K562 (cell line): ENCODE results near the gene SNX30. TPM values are rescaled to one million over a fixed set of nuclear protein-coding genes. Genes with fewer than 3 reads are reported as not detected.

Source experiments
- CC2D1A ChIP-seq: fragments of 450-650 bp; IDR thresholded peaks from 2 replicates; pipeline ENCODE4 v1.6.1; 2017; ENCODE audit warnings: mild to moderate bottlenecking
- CHD4 ChIP-seq: fragments of 200-600 bp; sonication (generic); IDR thresholded peaks from 3 replicates; pipeline ENCODE4 v1.6.1; 2012; ENCODE audit warnings: low read depth, mild to moderate bottlenecking, mixed read lengths, low read length, inconsistent platforms; ENCODE audit not compliant: insufficient read depth, insufficient replicate concordance, poor library complexity, severe bottlenecking
- CREM ChIP-seq: IDR thresholded peaks from 2 replicates; pipeline ENCODE4 v1.6.1; 2014; ENCODE audit warnings: antibody characterized with exemption, low read depth
- FOXJ3 ChIP-seq: sonication (generic); formaldehyde crosslinking; IDR thresholded peaks from 2 replicates; pipeline ENCODE4 v1.4.0; 2020; ENCODE audit warnings: mild to moderate bottlenecking, missing genetic modification reagents
- MAFK ChIP-seq: IDR thresholded peaks from 2 replicates; pipeline ENCODE4 v1.6.1; 2011; ENCODE audit warnings: low read length, improper control_type of control experiment
- MBD2 ChIP-seq: sonication (generic); IDR thresholded peaks from 2 replicates; pipeline ENCODE4 v1.6.1; 2016; ENCODE audit warnings: low read depth, borderline replicate concordance
- MCM5 ChIP-seq: fragments of 450-650 bp; IDR thresholded peaks from 2 replicates; pipeline ENCODE4 v1.6.1; 2016; ENCODE audit warnings: low read depth
- NCOA2 ChIP-seq, 2 experiments: fragments of 450-650 bp; IDR thresholded peaks; 2 replicates each; pipeline ENCODE4 v1.6.1; 2018; ENCODE audit warnings: mild to moderate bottlenecking in 2 of 2, moderate library complexity in 1 of 2; ENCODE audit not compliant: partially characterized antibody in 2 of 2
- NUFIP1 ChIP-seq: fragments of 450-650 bp; IDR thresholded peaks from 2 replicates; pipeline ENCODE4 v1.6.1; 2018; ENCODE audit not compliant: partially characterized antibody
- PTTG1 ChIP-seq: fragments of 450-650 bp; IDR thresholded peaks from 2 replicates; pipeline ENCODE4 v1.6.1; 2016; ENCODE audit warnings: low read depth, mild to moderate bottlenecking, missing genetic modification characterization, missing compliant biosample characterization
- RBM34 ChIP-seq: fragments of 200-400 bp; formaldehyde crosslinking; IDR thresholded peaks from 2 replicates; pipeline ENCODE4 v1.6.1; 2018; ENCODE audit warnings: low read length, borderline replicate concordance; ENCODE audit not compliant: insufficient read depth
- SPI1 ChIP-seq: IDR thresholded peaks from 2 replicates; pipeline ENCODE4 v1.6.1; 2011; ENCODE audit warnings: low read depth, low read length, control low read depth, borderline replicate concordance
- TAF15 ChIP-seq: fragments of 200-400 bp; formaldehyde crosslinking; IDR thresholded peaks from 2 replicates; pipeline ENCODE4 v1.6.1; 2017; ENCODE audit warnings: mild to moderate bottlenecking, low read depth, low read length, moderate library complexity
- TBP ChIP-seq: optimal IDR thresholded peaks from 2 replicates; pipeline ENCODE3; 2011; ENCODE audit warnings: low read depth, low read length, improper control_type of control experiment
- TCF7 ChIP-seq: sonication (generic); IDR thresholded peaks from 2 replicates; pipeline ENCODE4 v1.6.1; 2016; ENCODE audit warnings: antibody characterized with exemption, borderline replicate concordance
- TEAD4 ChIP-seq, 2 experiments: sonication (generic) in 1 of 2; formaldehyde crosslinking in 1 of 2; IDR thresholded peaks; 2 replicates each; pipeline versions ENCODE4 v1.6.1 to v1.8.0; 2012 to 2022; ENCODE audit warnings: borderline replicate concordance in 1 of 2, inconsistent platforms in 1 of 2, low read length in 1 of 2, mild to moderate bottlenecking in 1 of 2, missing genetic modification reagents in 1 of 2
- ZNF140 ChIP-seq: fragments of 250-450 bp; sonication (Bioruptor Pico); IDR thresholded peaks from 2 replicates; pipeline ENCODE4 v1.8.0; 2021; ENCODE audit warnings: moderate library complexity, mild to moderate bottlenecking, inconsistent platforms
- ZNF174 ChIP-seq: fragments of 250-450 bp; sonication (Bioruptor Pico); IDR thresholded peaks from 2 replicates; pipeline ENCODE4 v1.4.0; 2020; ENCODE audit warnings: mild to moderate bottlenecking
- ZNF398 ChIP-seq: fragments of 250-450 bp; sonication (Bioruptor Pico); IDR thresholded peaks from 2 replicates; pipeline ENCODE4 v1.8.0; 2021; ENCODE audit warnings: moderate library complexity, mild to moderate bottlenecking, inconsistent platforms
- ZNF589 ChIP-seq: fragments of 200-800 bp; sonication (Bioruptor generic); IDR thresholded peaks from 2 replicates; pipeline ENCODE4 v1.6.1; 2016; ENCODE audit warnings: low read depth, missing genetic modification characterization, missing compliant biosample characterization
- polyA plus RNA-seq, 8 experiments: library from polyadenylated mRNA; depleted of rRNA in 4 of 8; stranded (reverse) in 5 of 8; unstranded in 3 of 8; fragments of >200 nt; fragmentation: Nextera tagmentation in 2 of 8; fragmentation: Illumina TruSeq in 1 of 8; extraction: Ambion mirVana in 2 of 8; extraction: Trizol in 1 of 8; gene quantifications; 2 replicates each; pipeline versions ENCODE4 v1.2.1 to v1.2.3, GENCODE V29; 2011 to 2014; ENCODE audit warnings: inconsistent platforms in 1 of 8, missing spikeins in 1 of 8
- total RNA-seq, 7 experiments: library from RNA; depleted of rRNA in 6 of 7; stranded (reverse); fragments of >200 nt in 6 of 7; fragmentation: Illumina TruSeq in 2 of 7; extraction: Trizol in 2 of 7; gene quantifications; 2 replicates each; pipeline versions ENCODE4 v1.2.1 to v1.2.3, GENCODE V29; 2011 to 2021; ENCODE audit warnings: low replicate concordance in 1 of 7
- TF ChIP-seq, protein P1 (sequence below): fragments of 250-450 bp; sonication (Bioruptor Pico); IDR thresholded peaks from 2 replicates; pipeline ENCODE4 v1.8.0; 2021; ENCODE audit warnings: mild to moderate bottlenecking, moderate library complexity
- TF ChIP-seq, protein P2 (sequence below): fragments of 250-450 bp; sonication (Bioruptor Pico); IDR thresholded peaks from 2 replicates; pipeline ENCODE4 v1.5.0; 2021; ENCODE audit warnings: mild to moderate bottlenecking, borderline replicate concordance

The SNX30 gene
- total and polyA plus RNA-seq, 9 of the 15 experiments (the other 6 are each of a cell fraction or from before 2014, with no cell fraction given), result 0.76 to 5.9 (median 3.3) TPM

- TF ChIP-seq ZNF589 (CRISPR knock-in tag), result no peak
- TF ChIP-seq TEAD4 (IDR thresholded peaks at IDR 0.05; ENCODE audit: low read length), result peak; percentile 54; the same call in 1 of the 2 replicates
- no peak for TF ChIP-seq TEAD4 (CRISPR knock-in tag; IDR thresholded peaks at IDR 0.05; ENCODE audit: borderline replicate concordance)
- TF ChIP-seq TCF7, result 0 out of 2 replicates have a peak, but pooled peaks have one; percentile 35
- peak; percentile 86 for TF ChIP-seq TBP
- TF ChIP-seq FOXJ3 (CRISPR knock-in tag), result no peak
- TF ChIP-seq CREM, result peak; percentile 66
- peak; percentile 65; the same call in 1 of the 2 replicates for TF ChIP-seq SPI1
- TF ChIP-seq ZNF398 (CRISPR knock-in tag), result no peak
- TF ChIP-seq MCM5, result no peak
- TF ChIP-seq NCOA2 (IDR thresholded peaks at IDR 0.05; ENCODE audit: partially characterized antibody in 2 of 2), result no peak
- no peak for TF ChIP-seq TAF15
- no peak for TF ChIP-seq ZNF174 (CRISPR knock-in tag)
- TF ChIP-seq ZNF140 (CRISPR knock-in tag), result no peak
- no peak; the same call in 1 of the 2 replicates for TF ChIP-seq CC2D1A
- TF ChIP-seq MAFK, result no peak
- TF ChIP-seq NUFIP1, result no peak
- no peak for TF ChIP-seq RBM34
- TF ChIP-seq PTTG1 (tag), result no peak
- TF ChIP-seq CHD4, result no peak
- TF ChIP-seq MBD2, result peak; percentile 55; the same call in 1 of the 2 replicates
- TF ChIP-seq, protein P1, sequence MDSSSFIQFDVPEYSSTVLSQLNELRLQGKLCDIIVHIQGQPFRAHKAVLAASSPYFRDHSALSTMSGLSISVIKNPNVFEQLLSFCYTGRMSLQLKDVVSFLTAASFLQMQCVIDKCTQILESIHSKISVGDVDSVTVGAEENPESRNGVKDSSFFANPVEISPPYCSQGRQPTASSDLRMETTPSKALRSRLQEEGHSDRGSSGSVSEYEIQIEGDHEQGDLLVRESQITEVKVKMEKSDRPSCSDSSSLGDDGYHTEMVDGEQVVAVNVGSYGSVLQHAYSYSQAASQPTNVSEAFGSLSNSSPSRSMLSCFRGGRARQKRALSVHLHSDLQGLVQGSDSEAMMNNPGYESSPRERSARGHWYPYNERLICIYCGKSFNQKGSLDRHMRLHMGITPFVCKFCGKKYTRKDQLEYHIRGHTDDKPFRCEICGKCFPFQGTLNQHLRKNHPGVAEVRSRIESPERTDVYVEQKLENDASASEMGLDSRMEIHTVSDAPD (CRISPR knock-in tag), result no peak
- TF ChIP-seq, protein P2, sequence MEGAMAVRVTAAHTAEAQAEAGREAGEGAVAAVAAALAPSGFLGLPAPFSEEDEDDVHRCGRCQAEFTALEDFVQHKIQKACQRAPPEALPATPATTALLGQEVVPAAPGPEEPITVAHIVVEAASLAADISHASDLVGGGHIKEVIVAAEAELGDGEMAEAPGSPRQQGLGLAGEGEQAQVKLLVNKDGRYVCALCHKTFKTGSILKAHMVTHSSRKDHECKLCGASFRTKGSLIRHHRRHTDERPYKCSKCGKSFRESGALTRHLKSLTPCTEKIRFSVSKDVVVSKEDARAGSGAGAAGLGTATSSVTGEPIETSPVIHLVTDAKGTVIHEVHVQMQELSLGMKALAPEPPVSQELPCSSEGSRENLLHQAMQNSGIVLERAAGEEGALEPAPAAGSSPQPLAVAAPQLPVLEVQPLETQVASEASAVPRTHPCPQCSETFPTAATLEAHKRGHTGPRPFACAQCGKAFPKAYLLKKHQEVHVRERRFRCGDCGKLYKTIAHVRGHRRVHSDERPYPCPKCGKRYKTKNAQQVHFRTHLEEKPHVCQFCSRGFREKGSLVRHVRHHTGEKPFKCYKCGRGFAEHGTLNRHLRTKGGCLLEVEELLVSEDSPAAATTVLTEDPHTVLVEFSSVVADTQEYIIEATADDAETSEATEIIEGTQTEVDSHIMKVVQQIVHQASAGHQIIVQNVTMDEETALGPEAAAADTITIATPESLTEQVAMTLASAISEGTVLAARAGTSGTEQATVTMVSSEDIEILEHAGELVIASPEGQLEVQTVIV, result no peak
Observed at GRCh38 chr9:112750016-112750763, at the start of gene SNX30 (continued).
